Renal cortex interstitium (tissue), 11 donors: ENCODE results near the gene RNF220. TPM values are rescaled to one million over a fixed set of nuclear protein-coding genes. Genes with fewer than 3 reads are reported as not detected.
"Not testable (repeated sequence)": the region's sequence is repeated elsewhere in the genome, so short reads cannot be mapped to it uniquely, and the experiment has no call there.

Source experiments
- DNase-seq, 11 donors: peaks; one replicate each; pipeline ENCODE4 v3.0.0-alpha.2; 2013; ENCODE audit warnings: low read depth in 9 of 11, low spot score in 4 of 11; ENCODE audit errors: extremely low read depth in 1 of 11
- polyA plus RNA-seq, 3 donors: library from polyadenylated mRNA; unstranded; fragments of 120-200 nt; gene quantifications; one replicate each; pipeline ENCODE4 v1.2.1, GENCODE V29; 2013; ENCODE audit not compliant: insufficient read length in 3 of 3

RNF220 gene
- polyA plus RNA-seq, 3 donors, result 94.1 to 103 (median 102) TPM

DNA sequence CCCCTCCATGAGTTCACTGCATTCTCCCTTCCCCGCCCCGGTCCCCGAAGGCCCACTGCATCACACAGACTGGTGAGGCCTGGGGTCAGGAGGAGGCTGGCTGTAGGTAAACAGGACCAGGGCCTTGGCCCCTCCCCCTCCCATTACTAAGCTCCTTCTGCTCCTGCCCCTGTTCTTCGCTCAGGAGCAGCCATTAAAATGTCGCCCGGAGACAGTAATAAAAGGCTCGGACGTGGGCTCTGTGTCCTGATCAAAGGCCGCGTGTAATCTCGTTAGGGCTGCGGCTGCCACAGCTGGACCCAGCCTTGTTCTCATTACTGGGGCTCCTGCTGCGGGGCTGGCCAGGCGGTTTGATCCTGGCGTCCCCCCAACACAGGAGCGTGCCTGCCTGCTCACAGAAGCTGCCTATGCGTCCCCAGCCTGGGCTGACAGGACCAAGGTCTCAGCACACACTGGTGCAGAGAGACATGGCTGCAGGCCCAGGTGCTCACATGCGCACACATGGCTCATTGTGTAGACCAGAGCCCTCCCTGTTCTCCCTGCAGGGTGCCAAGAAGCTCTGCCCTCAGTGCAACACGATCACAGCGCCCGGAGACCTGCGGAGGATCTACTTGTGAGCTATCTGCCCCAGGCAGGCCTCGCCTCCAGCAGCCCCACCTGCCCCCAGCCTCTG lies 245.2 kb downstream of the RNF220 start:
- DNase-seq, result no peak

DNA sequence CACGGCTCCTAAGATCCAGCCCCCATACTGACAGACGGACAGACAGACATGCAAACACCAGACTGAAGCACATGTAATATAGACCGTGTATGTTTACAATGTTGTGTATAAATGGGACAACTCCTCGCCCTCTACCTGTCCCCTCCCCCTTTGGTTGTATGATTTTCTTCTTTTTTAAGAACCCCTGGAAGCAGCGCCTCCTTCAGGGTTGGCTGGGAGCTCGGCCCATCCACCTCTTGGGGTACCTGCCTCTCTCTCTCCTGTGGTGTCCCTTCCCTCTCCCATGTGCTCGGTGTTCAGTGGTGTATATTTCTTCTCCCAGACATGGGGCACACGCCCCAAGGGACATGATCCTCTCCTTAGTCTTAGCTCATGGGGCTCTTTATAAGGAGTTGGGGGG lies 246.0 kb downstream of the RNF220 start:
- DNase-seq, result no peak

DNA sequence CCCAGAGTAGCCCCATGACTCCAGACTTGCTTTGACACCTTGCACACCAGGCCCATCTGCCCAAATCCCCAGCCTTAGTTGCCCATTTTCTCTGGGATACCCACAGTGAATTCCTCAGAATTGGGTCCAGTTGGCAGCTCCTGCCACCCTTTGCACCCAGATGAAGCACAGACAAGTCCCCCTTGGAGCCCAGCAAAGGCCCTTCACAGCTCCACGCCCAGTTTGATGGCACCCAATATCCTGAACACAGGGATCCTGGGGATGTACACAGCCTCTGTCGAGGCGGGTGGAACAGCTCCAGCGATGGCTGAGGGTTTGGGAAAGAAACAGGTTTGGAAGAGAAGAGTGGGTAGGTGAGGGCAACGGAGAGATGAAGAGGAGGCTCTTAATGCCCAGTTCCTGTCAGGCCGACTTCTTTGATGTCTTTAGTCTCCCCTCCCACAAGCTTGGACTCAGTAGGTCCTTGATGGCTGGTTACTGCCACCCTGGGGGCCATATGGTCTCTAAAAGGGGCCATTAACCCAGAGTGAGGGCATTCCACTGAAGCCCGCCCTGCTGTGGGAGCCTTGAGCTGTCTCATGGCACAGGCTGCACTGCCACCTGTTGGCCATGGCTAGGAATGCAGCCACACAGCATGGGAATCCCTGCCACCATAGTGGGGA lies 247.5 kb downstream of the RNF220 start:
- DNase-seq, result peak in 4 of 11 donors; percentile 58 to 75 (median 62)

DNA sequence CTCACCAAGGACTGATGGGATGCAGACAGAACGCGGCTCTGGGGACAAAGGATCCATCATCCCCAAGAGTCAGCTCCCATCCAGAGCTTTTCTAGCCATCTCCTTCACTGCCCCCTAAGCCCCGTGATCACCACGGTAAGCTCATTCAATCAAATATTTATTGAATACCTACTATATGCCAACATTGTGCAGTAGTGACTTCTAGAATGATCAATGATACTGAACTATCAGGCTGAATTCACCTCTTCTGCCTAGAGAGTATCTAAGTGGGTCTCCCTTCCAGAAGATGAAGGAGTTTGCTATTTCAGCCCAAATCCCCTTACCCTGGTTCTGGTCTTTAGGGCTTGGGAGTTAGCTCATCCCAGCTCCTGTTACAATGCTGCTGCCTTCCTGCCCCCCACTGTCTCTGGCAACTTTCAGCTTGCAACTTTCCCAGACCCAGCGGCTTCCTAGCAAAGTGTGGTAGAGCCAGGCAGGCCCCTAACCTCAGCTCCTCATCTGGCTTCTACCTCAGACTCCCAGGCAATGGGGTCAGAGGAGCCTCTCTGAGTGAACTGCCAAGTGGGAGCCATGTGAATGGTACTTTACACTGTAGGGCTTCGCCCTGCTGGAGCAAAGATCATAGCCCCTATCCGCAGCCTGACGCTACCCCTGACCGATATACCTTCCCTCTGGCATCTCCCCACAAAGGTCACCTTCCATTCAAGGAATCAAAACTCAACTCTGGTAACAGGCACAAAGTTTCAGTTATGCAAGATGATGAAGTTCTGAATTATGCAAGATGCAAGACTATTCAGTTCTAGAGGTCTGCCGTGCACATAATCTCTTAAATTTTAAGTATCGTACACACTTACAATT lies 248.3 kb downstream of the RNF220 start:
- DNase-seq, result no peak

DNA sequence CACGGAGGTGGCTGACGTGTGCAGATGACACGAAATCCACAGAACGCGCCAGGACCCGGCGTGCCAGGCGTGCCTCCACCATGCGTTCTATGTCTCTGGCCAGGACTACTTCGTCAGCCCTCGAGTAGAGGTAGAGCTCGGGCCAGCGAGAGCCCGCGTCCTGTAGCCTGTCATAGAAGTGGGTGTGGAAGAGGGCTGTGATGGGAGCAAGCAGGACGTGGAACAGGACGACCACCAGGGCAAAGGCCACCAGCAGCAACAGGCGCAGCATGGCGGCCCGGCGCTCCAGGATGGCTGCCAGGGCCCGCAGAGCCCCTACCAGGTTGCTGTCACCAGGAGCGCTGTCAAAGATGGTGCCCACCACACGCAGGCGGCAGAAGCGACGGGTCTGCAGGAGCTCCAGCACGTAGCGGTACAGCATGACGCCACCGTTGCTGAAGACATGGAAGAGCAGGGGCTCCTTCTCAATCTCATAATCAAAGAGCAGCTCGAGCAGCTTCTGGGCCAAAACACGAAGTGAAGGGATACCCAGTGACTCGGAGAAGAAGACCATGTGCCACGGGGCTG lies 249.6 kb downstream of the RNF220 start:
- no peak for DNase-seq

DNA sequence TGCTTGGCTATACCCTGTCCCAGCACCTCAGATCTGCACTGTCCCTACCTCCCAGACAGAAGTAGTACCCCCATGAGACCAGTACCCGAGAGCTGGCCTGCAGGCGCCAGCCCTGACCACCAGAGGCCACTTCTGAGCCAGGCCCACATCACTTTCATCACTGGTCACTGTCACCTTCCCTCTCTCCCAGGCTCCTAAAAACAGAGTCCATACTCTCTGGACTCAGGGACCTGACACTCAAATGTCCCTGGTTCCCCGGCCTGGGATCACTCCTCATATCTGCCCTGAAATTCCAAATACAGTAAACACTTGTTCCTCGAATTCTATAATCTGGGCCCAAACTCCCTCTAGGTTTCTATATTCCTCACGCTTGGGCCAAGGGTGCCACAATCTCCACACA lies 250.6 kb downstream of the RNF220 start:
- no peak for DNase-seq

DNA sequence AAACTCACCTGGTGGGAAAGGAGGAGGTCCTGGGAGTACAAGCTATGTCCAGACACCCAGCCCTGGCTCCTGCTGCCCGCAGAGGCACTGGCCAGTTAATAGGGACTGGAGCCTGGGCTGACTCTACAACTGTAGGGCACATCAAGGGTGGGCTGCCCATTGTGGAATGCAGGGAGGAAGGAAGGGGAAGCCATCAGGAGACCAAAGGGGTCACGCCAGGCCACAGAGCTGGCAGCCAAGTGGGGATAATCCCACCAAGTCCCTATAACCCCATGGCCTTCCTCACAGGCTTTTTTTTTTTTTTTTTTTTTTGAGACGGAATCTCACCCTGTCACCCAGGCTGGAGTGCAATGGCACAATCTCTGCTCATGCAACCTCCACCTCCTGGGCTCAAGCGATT lies 254.5 kb downstream of the RNF220 start:
- no peak for DNase-seq

DNA sequence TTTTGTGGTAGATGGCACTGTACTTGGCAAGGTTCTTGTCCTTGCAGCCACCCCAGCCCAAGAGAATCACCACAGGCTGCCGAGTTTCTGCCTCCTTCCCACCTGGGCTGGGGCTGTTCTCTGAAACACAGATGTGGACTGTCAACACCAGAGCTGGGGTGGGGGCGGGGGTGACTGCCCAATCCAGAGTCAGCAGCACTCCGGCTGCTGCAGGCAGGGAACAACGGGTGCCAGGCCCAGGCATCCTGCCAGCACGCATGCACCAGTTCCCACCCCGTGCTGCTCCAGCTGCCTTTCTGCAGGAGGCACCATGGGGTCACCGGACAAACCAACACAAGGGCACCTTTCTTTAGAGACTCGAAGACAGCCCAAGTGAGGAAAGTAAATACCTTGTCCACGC lies 255.1 kb downstream of the RNF220 start:
- no peak for DNase-seq

DNA sequence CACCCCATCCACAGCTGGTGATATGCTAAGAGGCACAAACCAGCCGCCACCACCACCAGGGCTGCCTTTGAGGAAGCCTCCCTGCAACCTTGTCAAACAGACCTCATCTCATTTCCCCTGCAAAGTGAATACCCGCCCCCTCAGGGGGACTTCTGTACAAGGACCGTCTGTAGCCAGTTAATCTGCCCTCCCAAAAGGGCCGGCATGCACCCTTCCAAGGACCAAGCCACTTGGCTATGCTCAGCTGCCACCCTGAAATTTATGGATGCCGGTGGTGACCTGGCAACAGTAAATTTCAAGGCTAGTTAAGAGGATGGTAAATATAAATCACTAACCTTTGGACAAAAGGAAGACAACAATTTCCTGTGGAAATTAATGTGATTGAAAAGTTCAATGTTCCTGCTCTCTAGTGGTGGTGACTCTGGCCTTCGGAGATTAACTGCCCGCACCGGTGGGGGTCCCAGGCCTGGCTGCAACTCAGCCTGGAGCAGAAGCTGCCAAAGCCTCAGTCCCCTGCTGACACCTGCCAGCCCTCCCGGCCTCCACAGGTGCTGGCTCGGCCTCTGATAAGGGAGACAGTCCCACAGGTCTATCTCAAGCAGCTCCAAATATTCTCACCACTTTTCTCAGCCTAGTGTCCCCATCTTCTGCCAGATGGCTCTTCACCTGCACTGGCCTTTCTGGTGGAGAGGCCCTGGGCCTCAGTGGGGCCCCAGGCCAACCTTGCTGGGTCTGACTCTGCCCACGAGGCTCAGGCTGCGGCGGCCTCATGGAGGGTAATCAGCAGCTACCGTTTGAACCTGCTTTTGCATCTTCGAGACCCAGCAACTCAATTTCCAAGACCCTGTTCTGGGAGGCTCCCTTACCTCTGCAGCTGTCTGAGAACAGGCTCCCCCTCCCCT lies 257.0 kb downstream of the RNF220 start:
- DNase-seq, result peak in 3 of 11 donors; percentile 38 to 56 (median 51)

DNA sequence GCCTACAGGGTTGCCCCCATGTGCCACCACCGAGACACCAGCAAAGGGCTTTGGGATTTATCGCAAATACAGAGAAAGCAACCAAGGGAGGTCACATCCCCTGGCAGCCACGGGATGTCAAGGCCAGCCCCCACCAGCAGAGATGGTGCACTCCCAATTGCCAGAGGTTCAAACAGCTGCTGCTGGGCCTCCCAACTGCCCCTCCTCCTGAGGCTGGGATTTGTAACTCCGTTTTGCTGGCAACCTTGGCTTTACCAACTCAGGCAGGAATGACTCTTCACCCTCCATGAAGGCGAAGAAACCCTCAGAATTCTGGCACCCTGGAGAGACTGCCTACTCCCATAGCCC lies 257.6 kb downstream of the RNF220 start:
- no peak for DNase-seq

DNA sequence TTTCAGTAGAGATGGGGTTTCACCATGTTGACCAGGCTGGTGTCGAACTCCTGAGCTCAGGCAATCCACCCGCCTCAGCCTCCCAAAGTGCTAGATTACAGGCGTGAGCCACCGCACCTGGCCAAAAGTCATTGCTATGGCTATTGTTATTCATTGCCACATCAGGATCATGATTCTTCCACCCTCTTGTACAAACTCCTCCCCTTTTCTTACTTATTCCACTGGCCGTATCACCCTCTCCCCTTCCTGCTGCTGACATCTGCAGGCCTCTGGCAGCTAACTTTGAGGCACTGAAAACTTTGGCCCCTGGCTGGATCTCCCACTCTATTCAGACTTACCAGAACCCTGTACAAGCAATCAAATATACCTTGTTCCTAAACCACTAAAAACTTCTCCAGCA lies 258.4 kb downstream of the RNF220 start:
- no peak for DNase-seq

DNA sequence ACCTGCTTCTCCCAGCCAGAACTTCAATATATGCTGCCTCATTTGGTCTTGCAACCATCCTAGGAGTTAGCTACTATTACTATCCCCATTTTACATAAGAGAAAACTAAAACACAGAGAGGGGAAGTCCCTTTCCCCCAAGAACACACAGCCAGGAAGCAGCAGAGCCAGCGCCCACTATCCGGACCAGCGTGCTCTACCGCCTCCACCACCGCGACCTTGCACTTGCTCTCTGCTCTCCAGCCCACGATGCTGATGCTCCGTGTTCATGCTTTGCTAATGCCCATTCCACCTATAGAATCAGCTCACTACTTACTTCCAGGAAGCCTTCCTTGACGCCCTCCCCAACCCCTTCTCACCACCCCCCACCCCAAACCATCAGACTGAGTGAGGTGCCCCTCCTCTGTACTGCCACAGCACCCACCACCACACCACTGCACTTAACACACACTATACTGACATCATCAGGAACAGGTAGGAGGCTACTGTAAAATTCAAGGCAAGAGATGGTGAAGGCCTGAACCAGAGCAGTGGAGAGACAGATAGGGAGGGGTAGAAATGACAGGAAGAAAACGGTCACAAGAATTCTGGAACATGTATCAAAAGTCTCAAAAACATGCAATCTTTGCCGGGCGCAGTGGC lies 259.8 kb downstream of the RNF220 start:
- DNase-seq, result no peak

DNA sequence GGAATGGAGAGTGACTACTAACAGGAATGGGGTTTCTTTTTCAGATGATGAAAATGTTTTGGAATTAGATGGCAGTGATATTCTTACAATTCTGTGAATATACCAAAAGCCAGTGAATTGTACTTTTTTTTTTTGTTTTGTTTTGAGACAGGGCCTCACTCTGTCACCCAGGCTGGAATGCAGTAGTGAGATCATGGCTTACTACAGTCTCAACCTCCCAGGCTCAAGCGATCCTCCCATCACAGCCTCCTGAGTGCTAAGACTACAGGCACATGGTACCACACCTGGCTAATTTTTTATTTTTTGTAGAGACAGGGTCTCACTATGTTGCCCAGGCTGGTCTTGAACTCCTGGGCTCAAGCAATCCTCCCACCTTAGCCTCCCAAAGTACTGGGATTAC lies 261.7 kb downstream of the RNF220 start:
- DNase-seq, result not testable (repeated sequence)

DNA sequence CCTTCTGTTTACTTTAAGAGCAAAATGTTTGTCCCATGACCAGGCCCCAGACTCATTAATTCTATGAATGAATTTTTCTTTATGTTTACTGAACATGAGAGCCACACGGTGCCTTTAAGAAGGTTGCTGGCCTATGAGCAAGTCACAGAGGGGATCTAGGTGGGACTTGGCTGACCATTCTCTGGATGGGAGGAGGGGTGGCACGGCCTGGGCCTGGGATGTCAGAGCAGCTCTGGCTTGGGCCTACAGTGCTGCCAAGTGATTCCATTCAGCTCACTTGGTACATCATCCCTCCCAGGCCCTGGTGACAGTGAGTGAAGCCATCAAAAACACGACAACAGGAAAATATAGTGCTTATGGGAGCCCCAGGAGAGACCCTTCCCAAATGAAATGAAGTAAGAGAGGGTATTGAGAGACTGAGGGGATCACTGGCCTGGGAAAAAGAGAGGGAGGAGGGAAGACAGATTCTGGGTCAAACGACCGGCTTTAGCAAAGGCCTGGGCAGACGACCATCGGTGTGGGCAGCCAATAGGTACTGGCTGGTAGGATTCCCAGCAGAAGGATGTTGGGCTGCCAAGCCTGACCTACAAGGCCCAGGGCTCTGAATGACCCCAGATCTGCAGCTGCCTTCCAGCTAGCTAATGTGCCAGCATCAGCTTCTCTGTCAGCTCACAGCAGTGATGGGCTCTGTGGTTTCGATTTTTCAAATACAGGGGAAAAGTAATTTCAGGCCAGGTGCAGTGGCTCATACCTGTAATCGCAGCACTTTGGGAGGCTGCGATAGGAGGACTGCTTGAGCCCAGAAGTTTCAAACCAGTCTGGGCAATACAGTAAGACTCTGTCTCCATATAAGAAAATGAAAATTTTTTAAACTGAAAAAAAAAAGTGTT lies 265.9 kb downstream of the RNF220 start:
- no peak for DNase-seq

DNA sequence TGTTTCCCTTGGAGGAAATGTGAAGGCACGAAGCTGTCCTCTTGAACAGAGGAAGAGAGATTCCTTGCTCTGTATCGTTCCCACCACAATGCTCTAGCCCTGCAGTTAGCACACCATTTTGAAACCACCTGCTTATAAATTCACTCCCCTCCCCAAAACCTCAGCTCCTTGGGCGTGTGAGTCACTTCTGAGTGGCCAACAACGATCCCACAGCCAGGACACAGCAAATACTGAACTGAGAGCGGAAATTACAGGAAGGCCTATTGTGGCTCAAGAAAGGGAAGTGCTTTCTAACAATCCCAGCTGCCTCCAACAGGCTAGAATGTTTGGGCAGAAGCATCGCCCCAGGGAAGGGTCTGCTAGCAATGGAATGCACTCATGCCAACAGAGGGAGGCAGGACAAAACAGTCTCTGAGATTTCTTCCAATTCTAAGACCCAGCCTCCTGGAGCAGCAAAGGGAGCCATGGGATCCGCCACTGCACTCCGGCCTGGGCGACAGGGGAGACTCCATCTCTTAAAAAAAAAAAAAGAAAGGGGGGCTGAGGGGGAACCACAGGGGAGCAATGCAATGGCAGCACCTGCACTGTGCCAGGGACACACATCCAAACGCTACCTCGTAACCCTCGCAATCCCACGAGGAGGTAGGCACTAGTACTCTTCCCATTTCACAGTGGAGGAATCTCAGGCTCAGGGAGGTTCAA lies 267.4 kb downstream of the RNF220 start:
- no peak for DNase-seq

DNA sequence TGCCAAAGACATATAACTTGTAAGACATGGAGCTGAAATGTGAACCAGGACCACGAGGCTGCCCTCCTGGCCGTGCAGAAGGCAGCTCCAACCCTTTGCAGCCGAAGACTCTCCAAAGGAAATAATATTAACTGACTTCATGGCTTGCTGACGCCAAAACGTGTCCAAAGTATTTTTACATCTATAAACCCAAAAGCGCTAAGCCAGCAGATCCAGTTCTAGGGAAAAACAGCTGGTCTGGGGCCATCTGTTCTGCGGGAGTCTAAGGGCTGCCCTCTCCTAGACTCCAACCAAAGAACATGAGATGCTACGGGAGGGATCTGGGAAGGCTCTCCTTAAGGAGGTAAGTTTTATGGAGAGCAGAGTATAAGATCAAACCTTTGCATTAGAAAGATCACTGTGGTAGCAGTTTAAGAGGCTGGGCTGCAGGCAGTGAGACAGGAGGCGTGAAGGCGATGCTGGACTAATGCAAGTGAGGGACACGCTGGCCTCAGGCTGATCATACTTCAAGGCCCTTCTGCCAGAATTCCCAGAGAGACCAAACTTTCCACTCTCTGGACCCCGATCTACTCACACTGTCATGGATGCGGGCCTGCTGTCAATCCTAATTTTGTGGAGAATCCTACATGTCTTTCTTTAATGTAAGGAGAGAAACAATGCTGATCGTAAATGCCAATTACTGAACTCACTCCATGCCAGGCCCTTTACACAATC lies 268.1 kb downstream of the RNF220 start:
- DNase-seq, result no peak
